GM18858 (cell line): Measurements from ENCODE around the gene CKM.
"Not testable (repeated sequence)": the region's sequence is repeated elsewhere in the genome, so short reads cannot be mapped to it uniquely, and the experiment has no call there.

Experiments
- ATAC-seq: cut with Tn5 transposase; IDR thresholded peaks from one replicate; pipeline ENCODE4 v1.9.1; 2021; ENCODE audit not compliant: unreplicated experiment

The CKM gene

GRCh38 chr19:45349430-45349941, 26.8 kb upstream of the CKM start:
- no peak for ATAC-seq

DNA sequence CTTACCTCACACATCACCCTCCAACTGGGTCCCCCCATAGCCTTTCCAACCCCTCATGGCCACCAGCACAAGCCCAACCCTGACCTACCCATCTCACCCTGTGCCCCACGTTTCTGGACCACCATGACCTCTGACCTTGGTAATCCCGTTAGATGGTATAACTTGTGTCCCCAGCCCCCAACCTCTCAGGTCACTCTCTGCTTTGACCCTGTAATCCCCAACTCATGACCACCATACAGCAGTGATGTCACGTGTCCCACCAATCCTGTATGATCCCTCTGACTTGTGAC, 26.4 kb upstream of the CKM start:
- ATAC-seq = no peak

DNA sequence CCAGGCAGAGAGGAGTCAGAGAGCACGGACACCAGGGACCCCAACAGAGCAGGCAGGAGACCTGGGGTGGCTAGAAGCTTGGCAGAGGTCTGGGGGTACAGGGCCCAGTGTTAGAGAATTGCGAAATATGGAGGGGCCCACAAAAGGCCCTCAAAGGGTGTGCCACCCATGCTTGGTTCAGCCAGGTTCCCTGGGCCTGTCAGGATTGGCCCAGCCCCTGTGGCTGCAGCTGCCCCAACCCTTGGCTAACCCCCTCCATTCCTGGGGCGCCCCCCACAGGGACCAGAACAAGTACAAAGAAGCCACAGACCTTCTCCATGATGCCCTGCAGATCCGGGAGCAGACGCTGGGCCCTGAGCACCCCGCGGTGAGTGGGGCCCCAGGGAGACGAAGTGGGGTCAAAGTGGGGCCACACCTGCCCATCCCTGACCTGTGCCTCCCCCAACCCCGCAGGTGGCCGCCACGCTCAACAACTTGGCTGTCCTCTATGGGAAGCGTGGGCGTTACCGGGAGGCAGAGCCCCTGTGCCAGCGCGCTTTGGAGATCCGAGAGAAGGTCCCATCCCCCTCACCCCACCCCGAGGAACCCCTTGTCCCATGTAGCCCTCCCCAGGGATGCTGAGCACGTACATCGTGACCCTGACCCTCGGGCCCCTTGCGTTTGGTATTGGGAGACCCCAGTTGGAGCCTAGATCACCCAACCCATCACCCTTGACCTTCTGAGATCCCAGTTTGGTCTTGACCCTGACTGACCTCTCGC, 25.9 kb upstream of the CKM start:
- ATAC-seq = no peak

DNA sequence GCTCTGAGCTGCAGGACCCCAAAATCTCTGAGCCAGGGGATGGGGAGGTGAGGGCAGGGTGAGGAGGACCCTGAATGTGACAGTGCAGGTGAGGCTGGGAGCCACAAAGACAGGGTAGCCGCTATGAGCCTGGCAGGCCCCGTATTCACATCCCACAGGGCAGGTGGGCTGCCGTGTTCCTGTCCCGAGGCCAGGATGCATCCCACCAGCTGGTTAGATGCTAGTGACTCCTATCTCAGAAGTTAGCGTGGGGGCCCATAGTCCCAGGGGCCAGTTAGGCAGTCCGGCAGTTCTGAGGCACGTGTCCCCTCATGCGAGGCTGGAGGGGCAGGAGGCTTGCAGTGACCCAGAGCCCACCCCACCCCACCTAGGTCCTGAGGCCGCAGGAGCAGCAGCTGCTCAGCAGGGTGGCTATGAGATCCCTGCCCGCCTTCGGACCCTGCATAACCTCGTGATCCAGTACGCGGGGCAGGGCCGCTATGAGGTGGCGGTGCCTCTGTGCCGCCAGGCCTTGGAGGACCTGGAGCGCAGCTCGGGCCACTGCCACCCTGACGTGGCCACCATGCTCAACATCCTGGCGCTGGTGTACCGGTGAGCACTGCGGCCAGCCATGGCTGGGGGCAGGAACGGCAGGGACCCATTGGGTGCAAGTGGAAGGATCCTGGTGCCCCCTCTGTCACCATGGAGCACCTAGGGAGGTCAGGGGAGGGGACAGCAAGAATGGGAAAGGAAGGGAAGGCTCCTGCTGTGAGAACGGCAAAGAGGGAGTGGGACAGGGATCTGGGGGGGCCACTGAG, 25.1 kb upstream of the CKM start:
- no peak for ATAC-seq

- ATAC-seq = no peak
These were observed 23.8 kb upstream of the CKM start for GRCh38 chr19:45346449-45346848.

GRCh38 chr19:45345506-45345860, 22.8 kb upstream of the CKM start:
- no peak for ATAC-seq

- no peak for ATAC-seq
These were observed 22.2 kb upstream of the CKM start for GRCh38 chr19:45344621-45345505.

- ATAC-seq = no peak
These were observed 20.2 kb upstream of the CKM start for GRCh38 chr19:45342911-45343310.

DNA sequence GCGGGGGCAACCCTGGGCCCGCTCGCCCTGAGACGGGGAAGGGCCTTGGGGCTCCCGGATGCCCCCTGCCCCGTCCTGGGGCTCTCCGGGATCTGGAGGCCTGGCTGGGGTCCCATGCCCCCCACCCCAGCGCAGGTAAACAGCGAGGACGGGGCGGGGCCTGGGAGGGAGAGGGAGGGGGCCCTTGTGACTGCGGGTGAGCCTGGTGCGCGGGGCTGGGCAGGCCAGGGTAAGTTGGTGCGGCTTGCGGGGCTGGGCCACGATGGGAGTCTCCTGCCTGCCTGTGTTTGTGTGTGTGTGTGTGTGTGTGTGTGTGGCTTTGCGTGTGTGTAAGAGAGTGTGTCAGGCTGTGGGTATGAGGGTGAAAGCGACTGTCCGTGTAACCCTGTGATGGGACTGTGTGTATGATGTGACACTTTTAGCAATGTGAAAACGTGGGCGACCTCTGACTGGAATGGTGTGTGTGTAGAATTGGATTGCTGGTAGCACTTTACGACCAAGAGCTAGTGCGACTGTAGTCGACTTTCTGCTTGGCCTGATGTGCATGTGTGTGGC, 18.3 kb upstream of the CKM start:
- ATAC-seq = no peak

- no peak for ATAC-seq
These were observed 17.7 kb upstream of the CKM start, which contains the start of gene KLC3 for GRCh38 chr19:45340232-45340898. Gene KLC3 (plus strand): TSS chr19:45340750. CDS start chr19:45345542, 4,792 bp downstream.

DNA sequence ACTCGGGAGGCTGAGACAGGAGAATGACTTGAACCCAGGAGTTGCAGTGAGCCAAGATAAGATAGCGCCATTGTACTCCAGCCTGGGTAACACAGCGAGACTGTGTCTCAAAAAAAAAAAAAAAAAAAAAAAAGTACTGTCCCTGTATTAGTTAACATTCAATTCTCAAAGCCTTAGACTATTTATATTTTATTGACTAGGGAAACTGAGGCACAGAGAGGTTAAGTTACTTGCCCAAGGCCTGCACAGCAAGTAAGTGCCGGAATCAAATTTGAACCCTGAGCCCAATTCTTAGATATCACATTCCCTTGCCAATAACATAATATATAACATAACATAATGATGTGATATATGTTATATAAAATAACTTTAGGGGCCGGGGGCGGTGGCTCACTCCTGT, 17.0 kb upstream of the CKM start:
- ATAC-seq = no peak

DNA sequence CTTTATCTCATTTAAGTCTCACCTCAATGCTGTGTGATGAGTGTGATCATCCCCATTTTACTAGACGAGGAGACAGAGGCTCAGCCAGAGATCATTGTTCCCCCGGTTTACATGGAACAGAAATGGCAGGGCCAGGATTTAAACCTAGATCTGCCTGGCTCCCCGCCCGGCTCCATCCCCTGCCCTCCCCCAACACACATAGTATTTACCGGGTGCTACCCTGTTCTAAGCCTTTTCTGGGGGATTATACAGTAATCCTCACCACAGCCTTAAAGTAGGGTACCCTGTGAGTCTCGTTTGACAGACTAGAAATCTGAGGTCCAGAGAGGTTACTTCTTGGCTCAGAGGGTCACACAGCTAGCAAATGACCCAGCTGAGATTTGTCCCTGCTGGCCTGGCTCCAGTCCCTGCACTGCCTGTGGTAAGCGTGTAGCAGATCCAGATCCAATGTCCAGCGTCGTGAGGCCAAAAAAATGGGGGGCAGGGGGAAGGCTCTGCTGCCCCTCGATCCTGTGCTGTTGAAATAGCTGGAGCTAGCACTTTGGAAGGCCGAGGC, 14.1 kb upstream of the CKM start:
- no peak for ATAC-seq

- ATAC-seq = not testable (repeated sequence)
These were observed 12.2 kb upstream of the CKM start for GRCh38 chr19:45334881-45335280.

GRCh38 chr19:45333609-45334303, 11.1 kb upstream of the CKM start:
- no peak for ATAC-seq

DNA sequence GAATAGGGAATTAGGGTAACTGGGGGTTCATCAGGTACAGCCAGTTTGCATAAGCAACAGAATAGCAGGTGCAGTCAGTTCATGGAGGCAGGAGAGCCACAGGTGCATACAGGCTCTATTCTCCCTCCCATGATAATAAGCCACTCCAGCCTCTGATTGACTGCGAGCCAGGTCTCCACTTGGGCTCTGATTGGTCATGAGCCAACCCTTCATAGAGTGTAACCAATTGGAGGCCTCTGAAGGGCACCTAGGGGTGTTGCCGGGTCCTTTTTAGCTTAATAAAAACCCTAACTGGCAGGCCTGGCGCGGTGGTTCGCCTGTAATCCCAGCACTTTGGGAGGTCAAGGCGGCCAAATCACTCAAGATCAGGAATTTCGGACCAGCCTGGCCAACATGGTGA, 8.7 kb upstream of the CKM start:
- ATAC-seq = no peak

- ATAC-seq = no peak
These were observed 4.9 kb upstream of the CKM start for GRCh38 chr19:45327404-45328143.

GRCh38 chr19:45324349-45324907, 1.8 kb upstream of the CKM start:
- ATAC-seq = no peak

DNA sequence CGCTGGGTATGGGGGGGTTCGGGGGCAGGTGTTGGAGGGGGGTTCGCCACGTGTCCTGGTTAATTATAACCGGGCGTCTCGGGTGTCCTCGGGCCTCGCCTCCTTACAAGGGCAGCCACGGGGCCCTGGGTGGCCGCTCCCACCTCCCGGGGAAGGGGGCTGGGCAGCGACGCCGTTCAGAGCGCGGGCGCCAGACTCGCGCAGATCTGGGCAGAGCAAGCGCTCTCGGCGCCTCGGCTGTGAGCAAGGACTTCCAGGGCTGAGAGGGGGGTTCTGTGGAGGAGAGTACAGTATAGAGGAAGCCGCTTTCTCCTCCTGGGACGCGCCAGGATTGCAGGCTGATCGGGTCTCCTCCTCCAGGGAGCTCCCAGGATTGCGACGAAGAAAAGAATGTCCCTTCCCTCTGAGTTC, 1.0 kb upstream of the CKM start:
- ATAC-seq = no peak

DNA sequence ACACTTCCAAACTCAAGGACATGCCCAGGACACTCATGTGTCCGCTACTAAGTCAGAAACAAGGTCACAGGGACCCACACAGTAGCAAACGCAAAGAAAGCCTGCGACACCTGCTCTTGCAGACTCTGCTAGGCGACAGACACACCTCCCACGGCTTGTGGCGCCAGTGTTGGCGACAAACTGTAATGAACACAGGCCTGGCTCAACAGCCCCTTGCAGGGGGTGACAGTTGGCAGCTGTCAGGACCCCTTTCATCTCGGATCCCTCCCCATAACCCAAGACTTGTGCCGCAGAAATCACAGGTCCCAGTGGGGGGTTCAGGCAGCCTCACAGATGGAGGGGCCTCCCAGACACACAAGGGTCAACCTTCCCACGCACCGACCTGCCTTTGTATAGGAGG, 364 bp downstream of the CKM start:
- no peak for ATAC-seq
